Ascending aorta (tissue), 2 donors: ENCODE results near the gene KRTAP12-3. TPM values are rescaled to one million over a fixed set of nuclear protein-coding genes. Genes with fewer than 3 reads are reported as not detected.
"Not testable (repeated sequence)": the region's sequence is repeated elsewhere in the genome, so short reads cannot be mapped to it uniquely, and the experiment has no call there.

Experiments
- DNase-seq, 2 donors: peaks; one replicate each; pipeline ENCODE4 v3.0.0-alpha.2; 2019; ENCODE audit warnings: low spot score in 2 of 2
- H3K27ac ChIP-seq, 2 donors: fragments of 200-600 bp; sonication (generic); one replicate each; pipeline ENCODE4 v1.5.1; 2016 to 2017; ENCODE audit warnings: mild to moderate bottlenecking in 1 of 2
- H3K27me3 ChIP-seq: fragments of 200-600 bp; sonication (generic); one replicate; pipeline ENCODE4 v1.5.1; 2017
- H3K36me3 ChIP-seq, 2 donors: fragments of 200-600 bp; sonication (generic); one replicate each; pipeline ENCODE4 v1.5.1; 2016
- H3K4me1 ChIP-seq, 2 donors: fragments of 200-600 bp; sonication (generic); one replicate each; pipeline ENCODE4 v1.5.1; 2016 to 2017; ENCODE audit warnings: mild to moderate bottlenecking in 1 of 2
- H3K4me3 ChIP-seq, 2 donors: fragments of 200-600 bp; sonication (generic); one replicate each; pipeline ENCODE4 v1.5.1; 2016 to 2017; ENCODE audit warnings: mild to moderate bottlenecking in 1 of 2
- H3K9me3 ChIP-seq, 2 donors: fragments of 200-600 bp; sonication (generic); one replicate each; pipeline ENCODE4 v1.5.1; 2016
- intact Hi-C: fragments of 100-400 bp; cut with DNase I; formaldehyde crosslinking; loops from one replicate; pipeline ENCODE4 v1.15.1; 2023
- total RNA-seq: library from RNA; depleted of rRNA; stranded (reverse); fragments of >200 nt; gene quantifications from one replicate; pipeline ENCODE4 v1.1.0, GENCODE V29; 2016
- TF ChIP-seq, protein P1 (sequence below), 3 experiments: fragments of 200-600 bp in 2 of 3; fragments of 450-650 bp in 1 of 3; sonication (generic) in 2 of 3; IDR thresholded peaks; one replicate each; pipeline ENCODE4 v1.5.1; 2016 to 2019; ENCODE audit warnings: antibody characterized with exemption in 3 of 3, mild to moderate bottlenecking in 1 of 3, moderate library complexity in 1 of 3

Gene KRTAP12-3
- total RNA-seq, 1 donor from 2014 or later = not detected

DNA sequence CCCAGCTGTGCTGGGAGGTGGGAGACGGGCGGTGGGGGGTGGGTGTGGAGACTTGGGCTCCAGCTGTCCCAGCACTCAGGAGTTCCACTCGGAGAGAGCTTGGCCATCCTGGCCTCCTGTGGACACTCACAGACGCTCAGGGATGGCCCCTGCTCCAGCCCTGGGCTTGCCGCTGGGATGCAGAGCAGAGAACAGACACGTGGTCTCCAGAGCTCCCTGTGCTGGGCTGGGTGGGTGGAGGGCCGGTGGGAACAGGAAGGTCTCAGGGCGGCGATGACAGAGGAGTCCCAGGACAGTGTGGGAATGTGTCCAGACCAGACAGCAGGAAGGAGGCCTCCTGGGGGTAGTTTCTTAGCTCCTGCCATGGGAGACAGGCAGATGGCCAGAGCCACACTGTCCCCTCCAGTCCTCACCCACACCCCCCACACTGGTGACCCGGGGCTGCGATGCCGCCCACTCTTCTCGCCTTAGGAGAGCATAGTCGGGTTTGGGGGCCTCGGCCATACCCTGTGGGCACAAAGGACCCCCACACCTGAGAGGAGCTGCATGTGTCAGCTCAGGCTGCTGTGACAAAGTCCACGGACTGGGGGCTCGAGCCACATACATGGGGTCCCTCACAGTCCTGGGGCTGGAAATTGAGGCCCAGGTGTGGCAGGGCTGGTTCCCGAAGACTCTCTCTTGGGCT lies 28.9 kb upstream of the KRTAP12-3 start:
- TF ChIP-seq, protein P1, sequence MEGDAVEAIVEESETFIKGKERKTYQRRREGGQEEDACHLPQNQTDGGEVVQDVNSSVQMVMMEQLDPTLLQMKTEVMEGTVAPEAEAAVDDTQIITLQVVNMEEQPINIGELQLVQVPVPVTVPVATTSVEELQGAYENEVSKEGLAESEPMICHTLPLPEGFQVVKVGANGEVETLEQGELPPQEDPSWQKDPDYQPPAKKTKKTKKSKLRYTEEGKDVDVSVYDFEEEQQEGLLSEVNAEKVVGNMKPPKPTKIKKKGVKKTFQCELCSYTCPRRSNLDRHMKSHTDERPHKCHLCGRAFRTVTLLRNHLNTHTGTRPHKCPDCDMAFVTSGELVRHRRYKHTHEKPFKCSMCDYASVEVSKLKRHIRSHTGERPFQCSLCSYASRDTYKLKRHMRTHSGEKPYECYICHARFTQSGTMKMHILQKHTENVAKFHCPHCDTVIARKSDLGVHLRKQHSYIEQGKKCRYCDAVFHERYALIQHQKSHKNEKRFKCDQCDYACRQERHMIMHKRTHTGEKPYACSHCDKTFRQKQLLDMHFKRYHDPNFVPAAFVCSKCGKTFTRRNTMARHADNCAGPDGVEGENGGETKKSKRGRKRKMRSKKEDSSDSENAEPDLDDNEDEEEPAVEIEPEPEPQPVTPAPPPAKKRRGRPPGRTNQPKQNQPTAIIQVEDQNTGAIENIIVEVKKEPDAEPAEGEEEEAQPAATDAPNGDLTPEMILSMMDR (IDR thresholded peaks at IDR 0.05) = no peak
- Histone ChIP-seq H3K4me3 (no peak overlapping the region), H3K9me3 (peaks cover 0 to 33% of the 10 kb centered on the region in 2 donors), H3K27ac (no peak overlapping the region), H3K4me1 (no peaks in the 10 kb centered on the region), H3K36me3 (no peaks in the 10 kb centered on the region), H3K27me3 (no peaks in the 10 kb centered on the region)
- DNase-seq = no peak
- intact Hi-C loops = no loop called here

DNA sequence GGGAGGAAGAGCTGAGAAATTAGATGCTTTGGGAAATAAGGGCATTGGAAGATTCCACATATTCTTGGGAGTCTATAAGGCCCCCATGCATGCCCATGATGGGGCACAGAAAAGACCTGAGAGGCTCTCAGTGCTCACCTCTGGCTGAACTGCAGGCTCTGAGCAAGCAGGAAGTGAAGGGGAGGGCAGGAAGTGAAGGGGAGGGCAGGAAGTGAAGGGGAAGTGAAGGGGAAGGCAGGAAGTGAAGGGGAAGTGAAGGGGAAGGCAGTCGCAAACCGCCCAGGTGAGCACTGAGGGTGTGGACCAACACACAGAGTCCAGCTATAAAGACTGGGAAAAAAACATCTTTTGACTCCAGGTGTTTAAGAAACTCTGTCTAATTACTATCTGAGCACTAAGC lies 27.3 kb upstream of the KRTAP12-3 start:
- intact Hi-C loops = no loop called here
- H3K4me1 ChIP-seq = no peaks in the 10 kb centered on the region
- peaks cover 0 to 30% of the 10 kb centered on the region in 2 donors for H3K9me3 ChIP-seq
- DNase-seq = no peak
- no peak overlapping the region for H3K27ac ChIP-seq
- no peak overlapping the region for H3K4me3 ChIP-seq
- no peaks in the 10 kb centered on the region for H3K27me3 ChIP-seq
- TF ChIP-seq, protein P1 (IDR thresholded peaks at IDR 0.05) = no peak
- no peaks in the 10 kb centered on the region for H3K36me3 ChIP-seq

DNA sequence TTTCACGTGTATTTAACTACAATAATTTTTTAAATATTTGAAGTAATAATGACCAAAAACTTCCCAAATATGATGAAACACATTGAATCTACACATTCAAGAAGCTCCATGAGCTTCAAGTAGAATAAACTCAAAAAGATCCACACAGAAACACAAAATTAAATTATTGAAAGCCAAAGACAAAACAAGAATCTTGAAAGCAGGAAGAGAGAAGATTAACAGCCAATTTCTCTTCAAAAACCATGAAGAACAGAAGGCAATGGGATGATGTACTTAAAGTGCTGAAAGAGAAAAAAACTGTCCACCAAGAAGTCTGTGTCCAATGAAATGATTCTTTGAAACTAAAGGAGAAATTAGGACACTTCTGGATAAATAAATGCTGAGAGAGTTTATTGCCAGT lies 25.7 kb upstream of the KRTAP12-3 start:
- H3K36me3 ChIP-seq = no peaks in the 10 kb centered on the region
- TF ChIP-seq, protein P1 (IDR thresholded peaks at IDR 0.05) = no peak
- no peaks in the 10 kb centered on the region for H3K4me1 ChIP-seq
- H3K9me3 ChIP-seq = peaks cover 0 to 30% of the 10 kb centered on the region in 2 donors
- no peak overlapping the region for H3K4me3 ChIP-seq
- intact Hi-C loops = no loop called here
- no peak overlapping the region for H3K27ac ChIP-seq
- DNase-seq = no peak
- no peaks in the 10 kb centered on the region for H3K27me3 ChIP-seq

DNA sequence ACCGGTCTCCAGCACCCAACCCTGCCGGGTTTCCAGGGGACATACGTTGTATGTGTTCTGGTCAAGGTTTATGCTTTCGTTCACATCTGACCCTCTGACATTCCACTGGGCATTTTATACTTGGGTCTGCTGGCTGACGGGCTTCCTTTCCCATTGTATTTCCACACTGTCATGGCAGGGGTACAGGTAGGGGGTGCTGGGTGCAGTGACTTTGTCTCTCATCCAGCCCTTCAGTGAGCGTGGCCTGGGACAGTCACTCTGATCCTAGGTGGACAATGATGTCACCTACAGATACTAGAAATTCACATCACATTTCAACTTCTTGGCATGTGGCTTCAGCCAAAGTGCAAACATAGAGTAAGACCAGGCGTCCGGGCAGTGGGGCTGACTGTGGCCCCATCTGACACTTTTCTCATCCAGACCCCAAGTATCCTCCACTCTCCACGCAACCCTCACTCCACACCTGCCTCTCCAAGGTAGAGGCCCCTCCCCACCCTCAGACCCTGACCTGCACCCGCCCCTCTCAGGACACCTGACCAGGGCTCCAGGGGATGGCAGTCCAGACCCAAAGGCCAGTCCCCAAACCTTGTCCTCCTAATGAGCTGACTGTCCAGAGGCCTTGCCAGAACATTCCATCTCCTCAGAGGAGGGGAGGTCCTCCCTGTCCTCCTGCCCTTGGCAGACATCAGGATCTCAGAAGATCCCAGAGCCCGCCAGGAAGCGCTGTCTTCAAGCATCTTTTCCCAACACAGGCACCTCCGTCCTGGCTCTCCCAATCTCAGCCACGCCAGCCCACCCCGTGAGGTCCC lies 21.3 kb upstream of the KRTAP12-3 start:
- intact Hi-C loops = no loop called here
- Histone ChIP-seq H3K4me3 (no peak overlapping the region), H3K36me3 (no peaks in the 10 kb centered on the region), H3K4me1 (no peaks in the 10 kb centered on the region), H3K27ac (no peak overlapping the region), H3K27me3 (no peaks in the 10 kb centered on the region), H3K9me3 (peaks cover 0 to 12% of the 10 kb centered on the region in 2 donors)
- no peak for DNase-seq
- TF ChIP-seq, protein P1 (IDR thresholded peaks at IDR 0.05) = no peak

DNA sequence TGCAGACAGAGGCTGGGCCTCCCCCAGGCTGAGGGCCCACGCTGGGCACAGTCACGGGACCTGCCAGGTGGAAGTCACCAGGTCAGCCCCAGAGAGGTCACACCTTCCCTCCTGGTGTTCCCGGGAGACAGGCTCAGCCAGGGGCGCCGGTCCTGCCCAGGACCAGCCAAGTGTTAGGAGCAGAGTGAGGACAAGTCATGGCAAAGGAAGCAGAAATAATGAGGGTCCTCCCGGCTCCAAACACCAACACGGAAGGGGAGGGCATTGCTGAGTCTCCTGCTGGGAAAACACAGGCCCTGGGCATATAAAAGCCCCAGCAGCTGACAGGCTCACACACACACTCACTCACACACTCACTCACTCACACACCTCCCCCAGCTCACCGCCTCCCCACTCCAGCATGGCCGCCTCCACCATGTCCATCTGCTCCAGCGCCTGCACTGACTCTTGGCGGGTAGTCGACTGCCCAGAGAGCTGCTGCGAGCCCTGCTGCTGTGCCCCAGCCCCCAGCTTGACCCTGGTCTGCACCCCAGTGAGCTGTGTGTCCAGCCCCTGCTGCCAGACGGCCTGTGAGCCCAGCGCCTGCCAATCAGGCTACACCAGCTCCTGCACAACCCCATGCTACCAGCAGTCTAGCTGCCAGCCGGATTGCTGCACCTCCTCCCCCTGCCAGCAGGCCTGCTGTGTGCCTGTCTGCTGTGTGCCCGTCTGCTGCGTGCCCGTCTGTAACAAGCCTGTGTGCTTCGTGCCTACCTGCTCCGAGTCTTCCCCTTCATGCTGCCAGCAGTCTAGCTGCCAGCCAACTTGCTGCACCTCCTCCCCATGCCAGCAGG lies 20.5 kb upstream of the KRTAP12-3 start, which contains the start of gene KRTAP10-10:
Gene KRTAP10-10 (plus strand): TSS at position 339 of the 833 bp plus-strand sequence. CDS start 62 bp downstream, at position 401.
- H3K4me3 ChIP-seq = no peak within 1 kb of the TSS
- no peaks in the 10 kb centered on the region for H3K36me3 ChIP-seq
- intact Hi-C loops = no loop called here
- no peaks in the 10 kb centered on the region for H3K4me1 ChIP-seq
- H3K27ac ChIP-seq = no peak within 1 kb of the TSS
- H3K27me3 ChIP-seq = no peaks in the 10 kb centered on the region
- TF ChIP-seq, protein P1 (IDR thresholded peaks at IDR 0.05) = no peak
- DNase-seq = no peak
- H3K9me3 ChIP-seq = peaks cover 0 to 4% of the 10 kb centered on the region in 2 donors

DNA sequence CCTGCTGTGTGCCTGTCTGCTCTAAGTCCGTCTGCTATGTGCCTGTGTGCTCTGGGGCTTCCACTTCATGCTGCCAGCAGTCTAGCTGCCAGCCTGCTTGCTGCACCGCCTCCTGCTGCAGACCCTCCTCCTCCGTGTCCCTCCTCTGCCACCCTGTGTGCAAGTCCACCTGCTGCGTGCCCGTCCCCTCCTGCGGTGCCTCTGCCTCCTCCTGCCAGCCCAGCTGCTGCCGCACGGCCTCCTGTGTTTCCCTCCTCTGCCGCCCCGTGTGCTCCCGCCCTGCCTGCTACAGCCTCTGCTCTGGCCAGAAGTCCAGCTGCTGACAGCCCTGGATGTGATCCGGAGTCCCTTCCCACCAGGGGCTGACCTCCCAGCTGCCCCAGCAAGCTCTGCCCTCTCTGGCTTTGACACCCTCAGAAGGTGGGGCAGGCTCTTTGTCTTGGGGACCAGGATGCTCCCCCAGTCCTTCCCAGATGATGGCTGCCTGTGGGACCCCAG lies 19.8 kb upstream of the KRTAP12-3 start:
- H3K4me1 ChIP-seq, H3K9me3 ChIP-seq, H3K36me3 ChIP-seq, intact Hi-C loops, H3K27me3 ChIP-seq, H3K27ac ChIP-seq, H3K4me3 ChIP-seq, DNase-seq: not testable (repeated sequence)

DNA sequence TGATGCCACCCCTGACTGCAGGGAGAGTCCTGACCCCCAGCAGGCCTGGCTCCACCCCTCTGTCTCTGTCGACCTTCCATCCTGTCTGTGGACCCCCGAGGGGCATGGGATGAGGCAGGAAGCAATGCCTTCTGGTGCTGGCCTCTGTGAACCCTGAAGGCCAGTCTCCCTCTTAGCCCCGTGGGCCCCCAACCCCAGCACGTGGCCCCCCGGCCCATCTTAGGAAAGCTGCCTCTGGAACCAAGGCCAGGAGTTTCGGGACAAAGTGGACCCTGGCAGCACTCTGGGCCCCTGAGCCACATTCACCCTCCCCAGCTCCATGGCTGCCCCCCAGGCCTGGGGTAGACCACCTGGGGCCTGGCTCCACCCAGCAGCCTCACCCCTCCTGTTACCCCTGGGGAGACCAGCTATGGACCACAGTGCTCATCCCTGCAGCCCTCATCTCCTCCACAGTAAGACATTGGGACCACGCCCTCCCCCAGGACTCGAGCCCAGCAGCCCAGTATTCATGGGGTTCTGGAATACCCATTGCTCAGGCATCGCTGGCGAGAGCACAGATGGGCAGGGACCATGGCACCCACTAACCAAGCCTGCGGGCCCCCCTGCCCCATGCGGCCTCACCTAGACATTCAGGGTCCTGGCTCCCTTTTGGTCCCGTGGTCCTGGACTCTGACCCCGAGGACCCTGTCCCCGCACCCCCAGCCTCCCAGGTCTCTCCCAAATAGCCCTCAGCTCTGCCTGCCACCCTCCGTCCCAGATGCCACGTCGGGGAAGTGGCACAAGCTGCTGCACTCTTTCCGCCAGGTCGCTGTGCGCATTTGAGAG lies 19.0 kb upstream of the KRTAP12-3 start:
- intact Hi-C loops, H3K36me3 ChIP-seq, H3K27me3 ChIP-seq, H3K9me3 ChIP-seq, H3K27ac ChIP-seq, DNase-seq, H3K4me3 ChIP-seq, H3K4me1 ChIP-seq: not testable (repeated sequence)
